H1 (cell line): ENCODE data around the gene SLC25A30. TPM values are rescaled to one million over a fixed set of nuclear protein-coding genes. Genes with fewer than 3 reads are reported as not detected.

Experiments
- CTCF ChIA-PET: fragments of 300-600 bp; sonication (Branson Sonifier 250); formaldehyde crosslinking; loops from one replicate; lab custom pipeline; 2021; ENCODE audit not compliant: partially characterized antibody; lab: Charles Lee
- POLR2A ChIA-PET: fragments of 300-600 bp; sonication (Branson Sonifier 250); formaldehyde crosslinking; loops from one replicate; lab custom pipeline; 2021; ENCODE audit warnings: inconsistent platforms; ENCODE audit not compliant: partially characterized antibody; lab: Charles Lee
- DNase-seq, 2 experiments: peaks; one replicate each; pipeline versions ENCODE4 v3.0.0 to v3.0.0-alpha.2; 2010 to 2022; ENCODE audit warnings: low spot score in 2 of 2, low read depth in 1 of 2, mixed read lengths in 1 of 2
- FAIRE-seq: peaks from 2 replicates; lab custom pipeline; 2011; peaks lifted over from hg19 to GRCh38; lab: Jason Lieb, UNC
- H2AFZ ChIP-seq: 2 replicates; pipeline ENCODE4 v1.8.1; 2012; ENCODE audit warnings: low read length, inconsistent platforms
- H2AK5ac ChIP-seq: 2 replicates; pipeline ENCODE4 v1.6.1; 2013; ENCODE audit warnings: low read depth, low read length
- H2BK120ac ChIP-seq: replicated peaks from 2 replicates; pipeline ENCODE3; 2013; ENCODE audit warnings: low read depth, low read length, inconsistent platforms
- H2BK12ac ChIP-seq: 2 replicates; pipeline ENCODE4 v1.6.1; 2013; ENCODE audit warnings: low read depth, low read length
- H2BK15ac ChIP-seq: 2 replicates; pipeline ENCODE4 v1.6.1; 2013; ENCODE audit warnings: low read length
- H2BK20ac ChIP-seq: 2 replicates; pipeline ENCODE4 v1.6.1; 2013; ENCODE audit warnings: low read length
- H2BK5ac ChIP-seq: 2 replicates; pipeline ENCODE4 v1.6.1; 2013; ENCODE audit warnings: low read depth, low read length
- H3K14ac ChIP-seq: 2 replicates; pipeline ENCODE4 v1.6.1; 2013; ENCODE audit warnings: inconsistent platforms; ENCODE audit not compliant: insufficient read length
- H3K18ac ChIP-seq: 2 replicates; pipeline ENCODE4 v1.6.1; 2013; ENCODE audit warnings: low read length; ENCODE audit errors: extremely low read depth
- H3K23ac ChIP-seq: 2 replicates; pipeline ENCODE4 v1.6.1; 2013; ENCODE audit warnings: inconsistent platforms; ENCODE audit not compliant: insufficient read length
- H3K23me2 ChIP-seq: 2 replicates; pipeline ENCODE4 v1.6.1; 2013; ENCODE audit warnings: low read depth, low read length
- H3K27ac ChIP-seq: 2 replicates; pipeline ENCODE4 v1.6.1; 2011; ENCODE audit warnings: low read depth, low read length, inconsistent platforms
- H3K27me3 ChIP-seq, 4 experiments: replicated peaks in 1 of 4; 1 replicate in 1 of 4; 2 replicates in 3 of 4; pipeline versions ENCODE4 v1.6.1 to v1.8.1; 2011 to 2013; ENCODE audit warnings: low read length in 3 of 4, mild to moderate bottlenecking in 3 of 4, inconsistent platforms in 2 of 4, mixed read lengths in 2 of 4, moderate library complexity in 1 of 4; ENCODE audit not compliant: control insufficient read depth in 3 of 4, insufficient read depth in 3 of 4; ENCODE audit errors: extremely low read depth in 1 of 4
- H3K36me3 ChIP-seq, 4 experiments: 2 replicates each; pipeline versions ENCODE4 v1.6.1 to v1.8.1; 2011 to 2013; ENCODE audit warnings: mild to moderate bottlenecking in 4 of 4, low read length in 3 of 4, moderate library complexity in 2 of 4, control low read depth in 1 of 4, inconsistent platforms in 1 of 4; ENCODE audit not compliant: insufficient read depth in 4 of 4, control insufficient read depth in 2 of 4
- H3K4ac ChIP-seq: replicated peaks from 2 replicates; pipeline ENCODE3; 2013; ENCODE audit warnings: low read length, low read depth, mixed read lengths, inconsistent platforms; ENCODE audit not compliant: insufficient read length
- H3K4me1 ChIP-seq, 4 experiments: replicated peaks in 1 of 4; 1 replicate in 1 of 4; 2 replicates in 3 of 4; pipeline versions ENCODE4 v1.6.1 to v1.8.1; 2011 to 2013; ENCODE audit warnings: low read length in 3 of 4, inconsistent platforms in 2 of 4, mixed read lengths in 1 of 4; ENCODE audit not compliant: insufficient read depth in 4 of 4, control insufficient read depth in 3 of 4
- H3K4me2 ChIP-seq, 2 experiments: 2 replicates each; pipeline versions ENCODE4 v1.6.1 to v1.8.1; 2011 to 2013; ENCODE audit warnings: low read depth in 2 of 2, low read length in 2 of 2, control low read depth in 1 of 2, inconsistent platforms in 1 of 2, mild to moderate bottlenecking in 1 of 2; ENCODE audit not compliant: insufficient read depth in 1 of 2
- H3K4me3 ChIP-seq, 4 experiments: fragments of 200-600, 300-600 bp in 1 of 4; sonication (generic), shearing (Covaris generic), sonication (Bioruptor Twin) in 1 of 4; 2 replicates each; pipeline versions ENCODE4 v1.5.1 to v1.8.1; 2011 to 2016; ENCODE audit warnings: low read length in 4 of 4, low read depth in 3 of 4, control low read depth in 2 of 4, inconsistent platforms in 2 of 4, mild to moderate bottlenecking in 2 of 4, mixed read lengths in 1 of 4, moderate library complexity in 1 of 4; ENCODE audit not compliant: insufficient read depth in 2 of 4; ENCODE audit errors: extremely low read depth in 1 of 4
- H3K56ac ChIP-seq: replicated peaks from 2 replicates; pipeline ENCODE3; 2013; ENCODE audit warnings: low read depth, mild to moderate bottlenecking, mixed read lengths, low read length, inconsistent platforms; ENCODE audit not compliant: insufficient read length
- H3K79me1 ChIP-seq: 2 replicates; pipeline ENCODE4 v1.6.1; 2013; ENCODE audit warnings: low read depth, low read length, control low read depth
- H3K79me2 ChIP-seq, 2 experiments: 2 replicates each; pipeline versions ENCODE4 v1.6.1 to v1.8.1; 2012 to 2013; ENCODE audit warnings: low read length in 2 of 2, mild to moderate bottlenecking in 2 of 2, inconsistent platforms in 1 of 2; ENCODE audit not compliant: insufficient read depth in 2 of 2, control insufficient read depth in 1 of 2
- H3K9ac ChIP-seq, 4 experiments: replicated peaks in 1 of 4; 1 replicate in 1 of 4; 2 replicates in 3 of 4; pipeline versions ENCODE4 v1.6.1 to v1.8.1; 2011 to 2013; ENCODE audit warnings: low read depth in 3 of 4, low read length in 3 of 4, control low read depth in 2 of 4, mild to moderate bottlenecking in 2 of 4, moderate library complexity in 2 of 4, inconsistent platforms in 1 of 4; ENCODE audit errors: extremely low read depth in 1 of 4
- H3K9me3 ChIP-seq, 2 experiments: 2 replicates each; pipeline versions ENCODE4 v1.6.1 to v1.8.1; 2012 to 2013; ENCODE audit warnings: mild to moderate bottlenecking in 2 of 2, moderate library complexity in 2 of 2, control low read depth in 1 of 2, inconsistent platforms in 1 of 2, low read depth in 1 of 2, low read length in 1 of 2, mixed read lengths in 1 of 2; ENCODE audit not compliant: insufficient read depth in 2 of 2
- H4K20me1 ChIP-seq, 2 experiments: replicated peaks in 1 of 2; 2 replicates each; pipeline versions ENCODE3 to v1.8.1; 2011 to 2013; ENCODE audit warnings: inconsistent platforms in 2 of 2, low read length in 2 of 2, mild to moderate bottlenecking in 1 of 2; ENCODE audit not compliant: insufficient read depth in 2 of 2, control insufficient read depth in 1 of 2
- H4K5ac ChIP-seq: 2 replicates; pipeline ENCODE4 v1.6.1; 2013; ENCODE audit warnings: low read length, low read depth, mixed read lengths, inconsistent platforms; ENCODE audit not compliant: insufficient read length
- H4K8ac ChIP-seq: 2 replicates; pipeline ENCODE4 v1.8.0; 2013; ENCODE audit warnings: mild to moderate bottlenecking, moderate library complexity, low read length, inconsistent platforms; ENCODE audit not compliant: insufficient read depth; ENCODE audit errors: extremely low read depth
- H4K91ac ChIP-seq: replicated peaks from 2 replicates; pipeline ENCODE3; 2013; ENCODE audit warnings: low read length, mixed read lengths, inconsistent platforms; ENCODE audit not compliant: insufficient read length
- EP300 ChIP-seq, 2 experiments: IDR thresholded peaks; 1 replicate in 1 of 2; 2 replicates in 1 of 2; pipeline ENCODE4 v1.6.1; 2011 to 2012; ENCODE audit warnings: low read depth in 2 of 2, low read length in 2 of 2, mild to moderate bottlenecking in 2 of 2, borderline replicate concordance in 1 of 2, inconsistent platforms in 1 of 2, moderate library complexity in 1 of 2
- NANOG ChIP-seq: IDR thresholded peaks from 2 replicates; pipeline ENCODE4 v1.6.1; 2011; ENCODE audit warnings: low read length, low read depth, mild to moderate bottlenecking, inconsistent platforms; ENCODE audit not compliant: insufficient read depth, poor library complexity, severe bottlenecking
- POLR2AphosphoS5 ChIP-seq: IDR thresholded peaks from 2 replicates; pipeline ENCODE4 v1.6.1; 2011; ENCODE audit warnings: low read depth, low read length
- SIRT6 ChIP-seq: IDR thresholded peaks from one replicate; pipeline ENCODE4 v1.7.1; 2012; ENCODE audit warnings: low read length, inconsistent platforms
- SP4 ChIP-seq: IDR thresholded peaks from 2 replicates; pipeline ENCODE4 v1.6.1; 2012; ENCODE audit warnings: low read length, inconsistent platforms
- TAF1 ChIP-seq: IDR thresholded peaks from 2 replicates; pipeline ENCODE4 v1.6.1; 2011; ENCODE audit warnings: mild to moderate bottlenecking, low read depth, low read length
- TBP ChIP-seq: IDR thresholded peaks from 2 replicates; pipeline ENCODE4 v1.6.1; 2011; ENCODE audit warnings: low read depth, low read length, improper control_type of control experiment
- WGBS, 2 experiments: shearing (Covaris generic) in 1 of 2; methylation state at CpG; one replicate each; pipeline versions ENCODE4 v1.1.6 to v1.1.7; 2013 to 2015; ENCODE audit warnings: low lambda C conversion rate in 2 of 2, mixed read lengths in 2 of 2, inconsistent platforms in 1 of 2, low coverage in 1 of 2, missing lambda C conversion rate in 1 of 2; ENCODE audit not compliant: insufficient replicate concordance in 2 of 2, insufficient coverage in 1 of 2, insufficient read length in 1 of 2; ENCODE audit errors: extremely low coverage in 1 of 2, missing lambda C conversion rate in 1 of 2; 5-methylcytosine and 5-hydroxymethylcytosine counted together
- polyA plus RNA-seq, 7 experiments: library from polyadenylated mRNA; depleted of rRNA in 3 of 7; stranded (reverse) in 5 of 7; unstranded in 2 of 7; fragments of >200 nt in 5 of 7; fragments of 200-250 nt in 2 of 7; gene quantifications; 1 replicate in 5 of 7; 2 replicates in 1 of 7; 4 replicates in 1 of 7; pipeline versions ENCODE4 v1.2.1 to v1.2.3, GENCODE V29; 2011 to 2013; ENCODE audit warnings: missing spikeins in 2 of 7, mixed read lengths in 2 of 7
- total RNA-seq: library from RNA; stranded (reverse); fragmentation: NEBNext Ultra II Directional; extraction: Animal tissue kit (Norgen Biotek cat#: 25700); gene quantifications from 2 replicates; pipeline ENCODE4 v1.2.1, GENCODE V29; 2021

SLC25A30 gene
- total and polyA plus RNA-seq, 2 of the 8 experiments (the other 6 are each of a cell fraction or from before 2014, with no cell fraction given), result 2.1 to 8.7 TPM

GRCh38 chr13:45456196-45456972 is 38.2 kb upstream of the SLC25A30 start:
- no peaks in the 10 kb centered on the region; a peak in 1 of 7 replicates for H3K27me3 ChIP-seq
- H3K56ac ChIP-seq, result no peak overlapping the region
- H3K4me3 ChIP-seq, result no peak overlapping the region
- H3K23me2 ChIP-seq, result no peaks in the 10 kb centered on the region
- H3K79me2 ChIP-seq, result no peaks in the 10 kb centered on the region
- DNase-seq, result no peak
- H3K4ac ChIP-seq, result no peak overlapping the region
- no peak overlapping the region for H3K18ac ChIP-seq
- H4K91ac ChIP-seq, result no peak overlapping the region
- no peaks in the 10 kb centered on the region for H4K20me1 ChIP-seq
- WGBS, 2 experiments, result 88% methylated on average over 2 of the region's 2 CpGs; no CpG with 5 or more reads in 1 of the 2 experiments
- no peak overlapping the region for H3K9ac ChIP-seq
- H3K9me3 ChIP-seq, result no peaks in the 10 kb centered on the region
- no peak overlapping the region for H2BK20ac ChIP-seq
- no peak overlapping the region for H4K8ac ChIP-seq
- H2BK5ac ChIP-seq, result no peak overlapping the region
- ChIA-PET POLR2A (no interaction called here), CTCF (interaction anchor here (0.7 kb wide), 1 partner anchor 10 kb away, joined by 3 read pairs; no protein-coding TSS in a partner anchor)
- no peak for TF ChIP-seq TAF1
- TF ChIP-seq SIRT6, result no peak
- no peak for TF ChIP-seq NANOG
- TF ChIP-seq TBP, result no peak
- no peak for TF ChIP-seq SP4
- TF ChIP-seq POLR2AphosphoS5, result no peak
- TF ChIP-seq EP300 (IDR thresholded peaks at IDR 0.05; ENCODE audit: borderline replicate concordance in 1 of 2, low read depth in 2 of 2, low read length in 2 of 2), result no peak
- H2AK5ac ChIP-seq, result no peak overlapping the region
- H3K4me1 ChIP-seq, result no peaks in the 10 kb centered on the region
- H3K14ac ChIP-seq, result no peak overlapping the region
- FAIRE-seq, result no peak
- no peak overlapping the region for H2BK120ac ChIP-seq
- no peak overlapping the region for H3K4me2 ChIP-seq
- H2BK12ac ChIP-seq, result no peak overlapping the region
- no peak overlapping the region for H2BK15ac ChIP-seq
- H3K27ac ChIP-seq, result no peak overlapping the region
- H4K5ac ChIP-seq, result no peak overlapping the region
- H3K36me3 ChIP-seq, result no peaks in the 10 kb centered on the region
- no peak overlapping the region for H3K23ac ChIP-seq
- H2AFZ ChIP-seq, result no peak overlapping the region
- H3K79me1 ChIP-seq, result no peaks in the 10 kb centered on the region
